PFSK-1 (cell line): ENCODE results near the gene THEM5.

Source experiments
- FOXP2 ChIP-seq: optimal IDR thresholded peaks from 2 replicates; pipeline ENCODE3; 2011; ENCODE audit warnings: borderline replicate concordance, control low read depth, inconsistent platforms; ENCODE audit not compliant: insufficient read depth; ENCODE audit errors: extremely low read length, extremely low read depth
- POLR2AphosphoS5 ChIP-seq: IDR thresholded peaks from 2 replicates; pipeline ENCODE4 v1.6.1; 2012; ENCODE audit warnings: low read depth, mild to moderate bottlenecking, control low read depth, low read length, moderate library complexity
- SIN3A ChIP-seq: IDR thresholded peaks from 2 replicates; pipeline ENCODE4 v1.6.1; 2012; ENCODE audit warnings: mild to moderate bottlenecking, low read length, moderate library complexity, borderline replicate concordance; ENCODE audit not compliant: insufficient read depth
- TAF1 ChIP-seq: IDR thresholded peaks from 2 replicates; pipeline ENCODE4 v1.6.1; 2012; ENCODE audit warnings: low read length, control low read depth, borderline replicate concordance; ENCODE audit not compliant: insufficient read depth
- TF ChIP-seq, protein P1 (sequence below), 2 experiments: IDR thresholded peaks; 2 replicates each; pipeline versions ENCODE4 v1.6.1 to v1.8.0; 2011 to 2012; ENCODE audit warnings: low read depth in 2 of 2, low read length in 2 of 2, control low read depth in 1 of 2, inconsistent platforms in 1 of 2, mild to moderate bottlenecking in 1 of 2, moderate library complexity in 1 of 2; ENCODE audit not compliant: insufficient read depth in 1 of 2

The THEM5 gene

DNA sequence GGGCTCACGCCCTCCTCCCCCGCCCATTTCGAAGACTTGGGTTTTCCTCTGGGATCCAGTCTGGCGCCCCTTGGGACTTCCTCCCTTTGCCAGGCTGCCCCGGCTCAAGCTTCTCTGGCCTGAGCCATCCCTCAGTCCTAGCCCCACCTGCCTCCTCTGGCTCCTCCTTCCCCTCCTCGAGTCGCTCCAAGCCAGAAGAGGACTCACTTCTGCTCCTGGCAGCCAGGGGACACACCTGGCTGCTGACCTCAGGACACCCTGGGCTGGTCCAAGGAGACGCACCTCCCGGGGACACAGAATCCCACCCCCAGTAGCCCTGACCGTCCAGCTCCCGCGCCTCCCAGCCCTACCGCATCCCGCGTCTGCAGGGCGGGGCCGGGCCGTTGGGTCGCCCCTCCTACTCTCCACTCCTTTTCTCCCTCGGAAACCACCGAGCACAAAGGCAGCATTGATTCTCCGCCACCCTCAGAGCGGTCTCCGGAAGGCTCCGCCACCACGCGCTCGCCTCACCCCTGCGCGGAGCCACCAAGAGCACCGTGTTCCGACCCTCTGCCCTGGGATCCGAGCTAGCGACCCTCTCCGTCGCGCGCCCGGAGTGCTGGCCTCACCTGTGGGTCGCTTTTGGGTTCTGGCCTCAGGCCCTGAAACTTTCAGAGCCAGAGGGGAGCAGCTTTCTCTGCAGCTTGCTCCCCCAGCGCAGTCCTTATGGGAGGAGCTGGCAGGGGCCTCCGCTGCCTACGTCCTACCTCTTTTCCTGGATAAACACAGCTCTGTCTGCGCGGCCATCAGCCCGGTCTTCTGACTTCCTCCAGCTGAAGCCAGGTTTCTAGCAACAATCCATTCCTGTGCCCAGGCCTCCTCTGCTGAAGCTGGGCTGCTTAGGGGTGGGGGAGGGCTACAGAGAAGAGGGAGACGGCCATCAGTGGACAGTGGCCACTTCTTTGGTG, 13.8 kb downstream of the THEM5 start, which contains the start of gene C2CD4D:
C2CD4D (minus strand) TSS at position 364 of the 947 bp plus-strand sequence. CDS start 831 bp downstream, outside the sequence.
- TF ChIP-seq SIN3A, result no peak
- no peak for TF ChIP-seq FOXP2
- TF ChIP-seq TAF1, result no peak
- TF ChIP-seq, protein P1, sequence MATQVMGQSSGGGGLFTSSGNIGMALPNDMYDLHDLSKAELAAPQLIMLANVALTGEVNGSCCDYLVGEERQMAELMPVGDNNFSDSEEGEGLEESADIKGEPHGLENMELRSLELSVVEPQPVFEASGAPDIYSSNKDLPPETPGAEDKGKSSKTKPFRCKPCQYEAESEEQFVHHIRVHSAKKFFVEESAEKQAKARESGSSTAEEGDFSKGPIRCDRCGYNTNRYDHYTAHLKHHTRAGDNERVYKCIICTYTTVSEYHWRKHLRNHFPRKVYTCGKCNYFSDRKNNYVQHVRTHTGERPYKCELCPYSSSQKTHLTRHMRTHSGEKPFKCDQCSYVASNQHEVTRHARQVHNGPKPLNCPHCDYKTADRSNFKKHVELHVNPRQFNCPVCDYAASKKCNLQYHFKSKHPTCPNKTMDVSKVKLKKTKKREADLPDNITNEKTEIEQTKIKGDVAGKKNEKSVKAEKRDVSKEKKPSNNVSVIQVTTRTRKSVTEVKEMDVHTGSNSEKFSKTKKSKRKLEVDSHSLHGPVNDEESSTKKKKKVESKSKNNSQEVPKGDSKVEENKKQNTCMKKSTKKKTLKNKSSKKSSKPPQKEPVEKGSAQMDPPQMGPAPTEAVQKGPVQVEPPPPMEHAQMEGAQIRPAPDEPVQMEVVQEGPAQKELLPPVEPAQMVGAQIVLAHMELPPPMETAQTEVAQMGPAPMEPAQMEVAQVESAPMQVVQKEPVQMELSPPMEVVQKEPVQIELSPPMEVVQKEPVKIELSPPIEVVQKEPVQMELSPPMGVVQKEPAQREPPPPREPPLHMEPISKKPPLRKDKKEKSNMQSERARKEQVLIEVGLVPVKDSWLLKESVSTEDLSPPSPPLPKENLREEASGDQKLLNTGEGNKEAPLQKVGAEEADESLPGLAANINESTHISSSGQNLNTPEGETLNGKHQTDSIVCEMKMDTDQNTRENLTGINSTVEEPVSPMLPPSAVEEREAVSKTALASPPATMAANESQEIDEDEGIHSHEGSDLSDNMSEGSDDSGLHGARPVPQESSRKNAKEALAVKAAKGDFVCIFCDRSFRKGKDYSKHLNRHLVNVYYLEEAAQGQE (IDR thresholded peaks at IDR 0.05; ENCODE audit: insufficient read depth in 1 of 2, low read depth in 2 of 2, low read length in 2 of 2), result no peak
- TF ChIP-seq POLR2AphosphoS5, result no peak

DNA sequence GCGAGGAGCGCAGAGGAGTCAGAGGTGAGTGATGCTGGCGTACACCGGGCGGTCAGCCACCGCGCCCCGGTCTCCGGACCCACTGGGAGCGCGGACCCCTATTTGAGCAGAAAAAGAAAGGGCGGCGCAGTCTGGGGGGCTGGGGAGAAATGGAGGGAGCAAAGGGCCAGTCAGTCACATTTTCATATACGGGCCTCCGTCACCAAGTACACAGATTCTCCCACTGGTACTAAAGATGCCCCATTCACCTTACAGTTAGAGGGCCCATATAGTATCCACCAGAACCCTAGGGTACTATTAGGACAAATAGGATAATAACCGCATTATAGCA, 14.5 kb downstream of the THEM5 start:
- TF ChIP-seq FOXP2 (no peak), SIN3A (no peak), TAF1 (no peak), POLR2AphosphoS5 (no peak)
- TF ChIP-seq, protein P1 (IDR thresholded peaks at IDR 0.05; ENCODE audit: insufficient read depth in 1 of 2, low read depth in 2 of 2, low read length in 2 of 2), result no peak

DNA sequence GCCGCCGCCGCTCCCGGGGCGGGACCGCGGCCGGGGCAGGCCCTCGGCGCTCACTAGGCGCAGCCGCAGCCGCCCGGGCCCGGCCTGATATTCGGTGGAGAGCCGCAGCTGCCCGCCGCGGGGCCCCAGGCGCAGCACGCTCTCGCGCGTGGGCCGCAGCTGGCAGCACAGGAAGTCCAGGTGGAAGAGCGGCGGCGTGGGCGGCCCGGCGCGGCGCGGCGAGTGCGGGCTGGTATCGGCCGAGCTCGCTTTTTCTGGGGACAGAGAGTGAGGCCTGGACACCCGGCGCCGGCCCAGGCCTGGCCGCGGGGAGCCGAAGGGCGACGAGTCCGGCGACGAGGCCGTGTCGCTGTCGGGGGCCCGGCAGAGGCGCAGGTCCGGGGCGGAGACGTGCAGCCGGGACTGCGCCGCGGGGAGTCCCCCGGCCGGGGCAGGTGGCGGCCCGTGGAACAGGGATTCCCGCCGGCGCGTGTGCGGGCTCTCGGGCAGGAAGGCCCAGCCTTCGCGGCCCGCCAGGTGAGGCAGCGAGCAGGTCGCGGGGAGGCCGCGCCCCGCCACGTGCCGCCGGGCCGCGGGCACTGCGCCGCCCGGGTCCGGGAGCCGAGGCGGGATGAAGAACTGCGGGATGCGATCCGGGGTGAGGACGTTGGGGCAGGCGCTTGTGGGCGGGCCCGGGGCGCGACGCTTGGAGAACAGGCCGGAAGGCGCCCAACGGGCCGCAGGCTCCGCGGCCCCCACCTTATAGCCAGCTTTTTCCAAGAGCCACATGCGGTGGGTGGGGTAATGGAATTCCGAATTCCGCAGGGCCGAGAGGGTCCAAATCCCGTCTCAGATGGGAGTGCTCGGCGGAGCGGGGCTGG, 15.1 kb downstream of the THEM5 start:
- TF ChIP-seq FOXP2 (no peak), TAF1 (no peak), POLR2AphosphoS5 (no peak), SIN3A (no peak)
- TF ChIP-seq, protein P1 (IDR thresholded peaks at IDR 0.05; ENCODE audit: insufficient read depth in 1 of 2, low read depth in 2 of 2, low read length in 2 of 2), result no peak

DNA sequence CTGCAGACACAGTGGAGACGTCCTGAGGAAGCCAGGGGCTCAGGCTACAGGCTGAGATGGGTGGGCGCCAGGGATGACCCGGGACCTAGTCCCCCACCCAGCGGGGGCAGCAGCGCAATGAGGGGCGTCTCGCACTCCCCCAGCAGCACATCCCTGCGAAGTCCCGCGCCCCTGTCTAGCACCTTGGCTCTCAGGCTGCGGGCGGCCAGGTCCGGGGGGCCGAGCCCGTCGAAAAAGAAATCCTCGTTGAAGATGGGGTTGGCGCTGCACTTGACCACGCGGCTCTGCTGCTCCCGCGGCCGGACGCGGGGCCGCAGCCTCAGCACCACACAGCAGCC, 15.7 kb downstream of the THEM5 start:
- TF ChIP-seq, protein P1 (IDR thresholded peaks at IDR 0.05; ENCODE audit: insufficient read depth in 1 of 2, low read depth in 2 of 2, low read length in 2 of 2), result no peak
- TF ChIP-seq SIN3A, result no peak
- no peak for TF ChIP-seq FOXP2
- TF ChIP-seq POLR2AphosphoS5, result no peak
